Ascending aorta (tissue), 2 donors: ENCODE measurements around the gene GPRC5B. TPM values are rescaled to one million over a fixed set of nuclear protein-coding genes. Genes with fewer than 3 reads are reported as not detected.

Experiments used
- DNase-seq, 2 donors: peaks; one replicate each; pipeline ENCODE4 v3.0.0-alpha.2; 2019; ENCODE audit warnings: low spot score in 2 of 2
- H3K27ac ChIP-seq, 2 donors: fragments of 200-600 bp; sonication (generic); one replicate each; pipeline ENCODE4 v1.5.1; 2016 to 2017; ENCODE audit warnings: mild to moderate bottlenecking in 1 of 2
- H3K27me3 ChIP-seq: fragments of 200-600 bp; sonication (generic); one replicate; pipeline ENCODE4 v1.5.1; 2017
- H3K36me3 ChIP-seq, 2 donors: fragments of 200-600 bp; sonication (generic); one replicate each; pipeline ENCODE4 v1.5.1; 2016
- H3K4me1 ChIP-seq, 2 donors: fragments of 200-600 bp; sonication (generic); one replicate each; pipeline ENCODE4 v1.5.1; 2016 to 2017; ENCODE audit warnings: mild to moderate bottlenecking in 1 of 2
- H3K4me3 ChIP-seq, 2 donors: fragments of 200-600 bp; sonication (generic); one replicate each; pipeline ENCODE4 v1.5.1; 2016 to 2017; ENCODE audit warnings: mild to moderate bottlenecking in 1 of 2
- H3K9me3 ChIP-seq, 2 donors: fragments of 200-600 bp; sonication (generic); one replicate each; pipeline ENCODE4 v1.5.1; 2016
- CTCF ChIP-seq, 3 experiments: fragments of 200-600 bp in 2 of 3; fragments of 450-650 bp in 1 of 3; sonication (generic) in 2 of 3; IDR thresholded peaks; one replicate each; pipeline ENCODE4 v1.5.1; 2016 to 2019; ENCODE audit warnings: antibody characterized with exemption in 3 of 3, mild to moderate bottlenecking in 1 of 3, moderate library complexity in 1 of 3
- intact Hi-C: fragments of 100-400 bp; cut with DNase I; formaldehyde crosslinking; loops from one replicate; pipeline ENCODE4 v1.15.1; 2023
- total RNA-seq: library from RNA; depleted of rRNA; stranded (reverse); fragments of >200 nt; gene quantifications from one replicate; pipeline ENCODE4 v1.1.0, GENCODE V29; 2016

The GPRC5B gene
- total RNA-seq, 1 donor from 2014 or later, result 15.6 TPM

GRCh38 chr16:19907161-19907992 lies 22.7 kb upstream of the GPRC5B start:
- no peaks in the 10 kb centered on the region for H3K27me3 ChIP-seq
- TF ChIP-seq CTCF (IDR thresholded peaks at IDR 0.05), result peak; percentile 64 to 91 (median 89)
- H3K27ac ChIP-seq, result no peak overlapping the region
- H3K9me3 ChIP-seq, result no peaks in the 10 kb centered on the region
- intact Hi-C loops, result loop anchor here (2.0 kb wide), 1 partner anchor 475 kb away; no protein-coding TSS in a partner anchor
- no peaks in the 10 kb centered on the region for H3K36me3 ChIP-seq
- DNase-seq, result peak in 1 of 2 donors; percentile 71
- H3K4me1 ChIP-seq, result no peaks in the 10 kb centered on the region
- H3K4me3 ChIP-seq, result no peak overlapping the region

GRCh38 chr16:19901164-19901563 lies 16.5 kb upstream of the GPRC5B start:
- no peaks in the 10 kb centered on the region for H3K27me3 ChIP-seq
- no peaks in the 10 kb centered on the region for H3K36me3 ChIP-seq
- no peak for DNase-seq
- intact Hi-C loops, result no loop called here
- TF ChIP-seq CTCF (IDR thresholded peaks at IDR 0.05), result no peak
- no peak overlapping the region for H3K4me3 ChIP-seq
- H3K4me1 ChIP-seq, result no peaks in the 10 kb centered on the region
- no peak overlapping the region for H3K27ac ChIP-seq
- no peaks in the 10 kb centered on the region for H3K9me3 ChIP-seq

GRCh38 chr16:19899605-19899955 lies 14.9 kb upstream of the GPRC5B start:
- Histone ChIP-seq H3K4me3 (no peak overlapping the region), H3K36me3 (no peaks in the 10 kb centered on the region), H3K27me3 (no peaks in the 10 kb centered on the region), H3K27ac (no peak overlapping the region), H3K9me3 (no peaks in the 10 kb centered on the region), H3K4me1 (no peaks in the 10 kb centered on the region)
- intact Hi-C loops, result no loop called here
- DNase-seq, result no peak
- TF ChIP-seq CTCF (IDR thresholded peaks at IDR 0.05), result peak in 2 of 3 experiments; percentile 1 to 6

- H3K9me3 ChIP-seq, result no peaks in the 10 kb centered on the region
- intact Hi-C loops, result no loop called here
- no peak overlapping the region for H3K4me3 ChIP-seq
- H3K27me3 ChIP-seq, result no peaks in the 10 kb centered on the region
- H3K4me1 ChIP-seq, result no peaks in the 10 kb centered on the region
- DNase-seq, result peak in 1 of 2 donors; percentile 66
- TF ChIP-seq CTCF (IDR thresholded peaks at IDR 0.05), result peak in 2 of 3 experiments; percentile 64 to 69
- no peak overlapping the region for H3K27ac ChIP-seq
- H3K36me3 ChIP-seq, result no peaks in the 10 kb centered on the region
These were observed 14.4 kb upstream of the GPRC5B start for GRCh38 chr16:19898924-19899604.

GRCh38 chr16:19898166-19898565 lies 13.5 kb upstream of the GPRC5B start:
- no peak for DNase-seq
- Histone ChIP-seq H3K4me3 (no peak overlapping the region), H3K27ac (no peak overlapping the region), H3K27me3 (no peaks in the 10 kb centered on the region), H3K36me3 (no peaks in the 10 kb centered on the region), H3K4me1 (no peaks in the 10 kb centered on the region), H3K9me3 (no peaks in the 10 kb centered on the region)
- TF ChIP-seq CTCF (IDR thresholded peaks at IDR 0.05), result no peak
- intact Hi-C loops, result no loop called here
